Stimulated activated CD4-positive, alpha-beta T cell treated with anti-CD3 and anti-CD28 coated beads, TNF-alpha, amount 100 ng/mL, for 4 hours (primary cell): Measurements from ENCODE around the gene LOC128125822.
A peak's percentile ranks its signal among the peaks of the same experiment; 100 is the strongest.
"Not testable (repeated sequence)": the region's sequence is repeated elsewhere in the genome, so short reads cannot be mapped to it uniquely, and the experiment has no call there.

Experiments
- DNase-seq, 3 experiments: peaks; one replicate each; pipeline ENCODE4 v3.0.0-alpha.2; 2020; ENCODE audit warnings: low read depth in 3 of 3

The LOC128125822 gene

GRCh38 chr6:63572044-63572746 lies at the start of gene LOC128125822, which contains the start of gene PTP4A1:
Gene LOC128125822, plus strand, starts transcription at chr6:63572480.
Gene PTP4A1, plus strand, starts transcription at chr6:63572480. Its CDS starts 4,401 bp downstream, at chr6:63576881.
- DNase-seq: peak; percentile 93 to 95 (median 95)

GRCh38 chr6:63522911-63523287 lies 49.4 kb upstream of the LOC128125822 start:
- not testable (repeated sequence) for DNase-seq

- DNase-seq: no peak
These were observed 48.6 kb upstream of the LOC128125822 start for GRCh38 chr6:63523630-63524029.

DNA sequence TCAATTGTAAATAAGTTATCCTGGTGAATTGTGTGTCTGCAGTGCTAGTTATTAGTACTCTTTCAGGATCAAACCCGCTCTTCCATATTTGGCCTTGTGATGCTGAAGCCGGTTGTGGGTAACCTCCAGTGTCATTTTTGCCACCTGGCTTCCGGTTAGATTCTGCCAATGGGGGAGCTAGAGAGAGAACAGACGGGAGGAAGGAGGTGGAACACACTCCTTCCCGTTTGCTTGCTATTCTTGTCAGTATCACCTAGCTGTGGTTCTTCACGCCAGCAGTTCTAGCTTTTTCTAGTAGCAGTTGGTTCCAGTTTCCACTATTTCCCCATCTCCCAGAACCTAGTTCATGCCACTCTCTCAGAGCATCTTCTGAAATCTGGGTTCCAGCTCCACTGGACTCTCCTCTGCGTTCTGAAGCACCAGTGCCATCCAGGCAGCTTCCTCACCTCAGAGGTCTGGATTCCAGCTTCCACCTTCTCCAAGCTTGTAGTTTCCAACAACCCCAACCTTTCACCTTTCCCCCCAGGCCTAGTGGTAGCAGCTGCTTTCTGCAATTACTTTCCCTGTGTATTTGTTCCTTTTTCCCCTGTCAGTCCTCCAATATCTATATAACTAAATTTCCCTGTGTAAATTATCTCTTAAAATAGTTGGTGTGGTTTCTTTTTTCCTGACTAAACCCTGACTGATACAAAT lies 46.9 kb upstream of the LOC128125822 start:
- DNase-seq: no peak

- DNase-seq: no peak
These were observed 45.3 kb upstream of the LOC128125822 start for GRCh38 chr6:63526931-63527330.

DNA sequence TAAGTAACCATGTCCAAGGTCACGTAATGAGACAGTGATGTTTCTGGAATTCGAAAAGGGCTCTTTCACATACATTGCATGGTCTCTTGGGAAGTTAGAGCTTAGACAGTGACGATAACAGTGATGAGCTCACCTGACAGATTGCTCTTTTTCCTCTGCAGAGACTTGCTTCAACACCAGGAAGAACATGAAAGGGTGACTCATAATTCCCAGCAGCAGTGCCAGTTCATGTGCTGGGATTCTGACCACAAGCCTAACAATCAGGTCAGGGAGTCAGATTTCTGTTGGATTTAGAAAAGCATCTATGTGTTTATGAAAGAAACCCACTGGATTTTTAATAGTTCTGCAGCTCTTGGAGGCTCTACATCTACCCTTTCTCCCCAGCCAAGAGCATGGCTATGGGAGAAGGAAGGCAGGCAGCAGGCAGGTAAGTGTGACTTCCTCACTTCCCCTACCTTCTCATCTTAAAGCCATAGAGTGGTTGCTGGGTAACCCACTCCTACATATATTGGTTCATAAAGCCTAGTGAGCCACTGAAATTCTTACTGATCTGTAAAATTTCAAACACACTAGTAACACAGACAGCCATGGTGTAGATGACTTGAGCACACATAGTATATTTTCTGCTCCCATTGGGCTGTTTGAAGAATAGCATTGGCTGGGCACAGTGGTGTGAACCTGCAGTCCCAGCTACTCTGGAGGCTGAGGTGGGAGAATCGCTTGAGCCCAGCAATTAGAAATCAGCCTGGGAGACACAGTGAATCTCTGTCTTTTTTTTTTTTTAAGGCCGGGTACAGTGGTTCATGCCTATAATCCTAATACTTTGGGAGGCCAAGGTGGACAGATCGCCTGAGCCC lies 44.4 kb upstream of the LOC128125822 start:
- no peak for DNase-seq

GRCh38 chr6:63529498-63529897 lies 42.8 kb upstream of the LOC128125822 start:
- DNase-seq: no peak

DNA sequence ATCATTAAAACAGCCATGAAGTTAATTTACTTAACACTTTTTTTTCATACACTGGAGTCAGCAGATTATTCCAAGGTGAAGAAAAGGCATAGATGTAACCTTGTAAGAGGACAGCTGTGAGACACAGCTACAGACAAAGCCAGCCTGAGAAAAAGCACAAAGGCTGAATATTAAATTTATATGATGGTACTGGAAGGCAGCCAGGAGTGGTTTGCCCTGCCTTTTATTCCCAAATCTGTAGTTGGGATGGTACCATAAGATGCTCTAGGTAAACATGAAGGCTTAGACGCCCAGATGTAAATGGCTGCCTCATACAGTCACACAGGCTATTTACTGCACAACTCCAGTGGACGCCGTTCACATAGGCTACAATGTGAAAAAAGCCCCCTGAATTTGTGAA lies 42.1 kb upstream of the LOC128125822 start:
- no peak for DNase-seq

DNA sequence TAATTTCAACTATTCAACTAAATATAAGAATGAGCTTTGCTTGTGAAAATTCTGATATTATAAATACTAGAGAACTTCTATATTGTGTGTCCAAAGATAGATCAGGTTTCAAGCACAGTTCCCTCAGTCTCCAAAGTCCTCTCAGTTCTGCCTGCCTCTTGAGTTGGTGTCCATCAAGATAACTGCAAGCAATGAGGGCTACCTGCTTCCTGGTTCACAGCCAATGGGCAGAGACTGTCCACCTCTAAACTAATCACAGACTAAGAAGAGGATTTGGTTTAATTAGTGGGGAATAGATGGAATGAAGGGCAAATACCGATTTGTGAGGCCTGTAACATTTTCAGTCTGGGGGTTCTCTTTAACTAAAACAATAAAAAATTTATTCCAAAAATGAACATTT lies 41.3 kb upstream of the LOC128125822 start:
- DNase-seq: no peak

- no peak for DNase-seq
These were observed 39.3 kb upstream of the LOC128125822 start for GRCh38 chr6:63533026-63533425.

DNA sequence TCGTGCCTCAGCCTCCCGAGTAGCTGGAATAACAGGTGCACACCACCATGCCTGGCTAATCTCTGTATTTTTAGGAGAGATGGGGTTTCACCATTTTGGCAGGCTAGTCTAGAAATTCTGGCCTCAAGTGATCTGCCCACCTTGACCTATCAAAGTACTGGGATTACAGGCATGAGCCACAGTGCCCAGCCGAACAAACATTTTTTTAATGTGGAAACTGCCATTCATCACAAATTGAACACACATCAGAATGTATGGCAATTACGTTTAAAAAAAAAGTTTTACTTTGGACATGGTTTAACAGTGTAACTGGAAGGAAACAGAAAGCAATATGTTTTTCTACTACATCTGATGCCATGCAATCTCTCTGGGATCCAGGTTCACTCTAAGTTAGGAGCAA lies 38.3 kb upstream of the LOC128125822 start:
- no peak for DNase-seq

DNA sequence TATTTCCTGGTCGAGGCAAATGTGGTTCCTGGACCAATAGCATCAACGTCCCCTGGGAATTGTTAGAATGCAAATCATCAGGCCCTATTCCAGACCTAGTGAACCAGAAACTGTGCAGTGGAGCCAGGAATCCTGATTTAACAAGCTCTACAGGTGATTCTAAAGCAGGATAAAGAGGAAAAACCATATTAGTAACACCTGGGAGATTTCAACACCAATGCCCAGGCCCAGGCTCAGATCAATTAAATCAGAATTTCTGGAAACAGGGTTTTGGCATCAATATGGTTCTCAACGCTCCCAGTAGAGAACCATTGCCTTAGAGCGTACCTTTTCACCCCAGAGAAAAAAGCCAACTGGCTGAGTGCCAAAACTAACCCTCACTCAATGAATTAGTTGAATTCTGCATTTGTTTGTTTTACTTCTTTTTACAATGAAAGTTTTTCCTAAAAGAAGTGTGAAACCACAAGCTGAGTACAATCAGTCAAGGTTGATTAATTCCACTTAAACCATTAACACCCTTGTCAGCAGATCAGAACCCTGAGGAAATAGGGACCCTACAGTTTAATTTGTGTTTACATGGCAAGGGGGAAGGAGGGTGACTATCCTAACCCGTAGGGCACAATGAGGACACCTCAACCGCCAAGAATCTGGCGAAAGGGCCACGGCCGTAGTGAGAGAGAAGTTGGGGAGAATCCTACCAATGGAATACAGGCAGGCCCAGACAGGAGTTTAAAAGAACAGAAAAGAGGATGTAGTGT lies 34.9 kb upstream of the LOC128125822 start:
- no peak for DNase-seq

DNA sequence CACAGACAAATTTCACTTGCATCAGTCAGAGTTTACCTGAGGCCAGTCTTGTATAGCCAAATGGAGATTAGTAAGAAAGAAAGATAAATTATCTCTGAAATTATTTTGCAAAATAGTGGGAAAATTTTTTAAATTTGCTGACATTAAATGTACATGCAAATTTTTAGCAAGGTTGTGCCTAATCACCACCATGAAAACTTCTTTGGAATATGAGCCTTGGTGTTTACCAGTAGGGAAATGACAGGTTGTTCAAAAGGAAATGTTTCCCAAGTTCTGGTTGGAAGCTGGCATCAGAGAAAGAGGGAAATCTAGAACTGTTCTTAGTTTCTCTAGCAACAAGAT lies 34.4 kb upstream of the LOC128125822 start:
- DNase-seq: no peak

GRCh38 chr6:63538550-63538949 lies 33.7 kb upstream of the LOC128125822 start:
- no peak for DNase-seq

GRCh38 chr6:63543001-63543400 lies 29.3 kb upstream of the LOC128125822 start:
- DNase-seq: no peak

DNA sequence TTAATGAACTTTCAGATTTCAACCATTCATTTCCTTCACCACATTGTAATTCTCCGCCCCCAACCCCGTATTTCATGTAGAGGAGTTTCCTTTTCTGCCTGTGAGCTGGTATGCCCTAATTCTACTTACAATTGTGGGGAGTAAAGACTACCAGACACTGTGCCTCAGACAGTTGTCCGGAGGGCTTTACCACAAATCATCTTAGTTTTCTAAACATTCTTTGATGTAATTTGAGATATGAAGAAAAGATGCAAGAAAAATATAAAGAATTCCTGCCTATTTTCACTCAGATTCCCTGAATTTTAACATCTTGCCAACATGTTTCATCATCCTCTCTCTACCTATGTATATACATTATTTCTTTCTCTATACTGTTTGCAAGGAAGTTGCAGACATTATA lies 28.3 kb upstream of the LOC128125822 start:
- no peak for DNase-seq

GRCh38 chr6:63546236-63546635 lies 26.0 kb upstream of the LOC128125822 start:
- no peak for DNase-seq

- no peak for DNase-seq
These were observed 25.6 kb upstream of the LOC128125822 start for GRCh38 chr6:63546697-63547096.

DNA sequence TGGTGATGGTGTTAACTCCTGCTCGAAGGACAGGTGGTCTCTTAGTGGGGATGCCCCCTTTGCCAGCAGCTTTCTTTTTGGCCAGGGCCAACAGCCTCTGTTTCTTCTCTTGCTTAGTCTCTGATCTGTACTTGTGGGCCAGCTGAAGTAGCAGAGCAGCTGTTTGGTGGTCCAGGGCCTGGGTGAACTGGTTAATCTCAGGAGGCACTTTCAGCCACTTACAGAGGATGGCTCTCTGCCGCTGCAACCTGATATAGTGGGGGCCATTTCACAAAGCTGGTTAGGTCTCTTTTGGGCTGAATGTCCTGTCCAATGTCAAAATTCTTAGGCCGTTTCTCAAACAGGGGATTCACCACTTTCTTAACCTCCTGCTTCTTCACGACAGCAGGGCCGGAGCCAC lies 23.2 kb upstream of the LOC128125822 start:
- DNase-seq: no peak

- DNase-seq: no peak
These were observed 19.1 kb upstream of the LOC128125822 start for GRCh38 chr6:63553208-63553607.

DNA sequence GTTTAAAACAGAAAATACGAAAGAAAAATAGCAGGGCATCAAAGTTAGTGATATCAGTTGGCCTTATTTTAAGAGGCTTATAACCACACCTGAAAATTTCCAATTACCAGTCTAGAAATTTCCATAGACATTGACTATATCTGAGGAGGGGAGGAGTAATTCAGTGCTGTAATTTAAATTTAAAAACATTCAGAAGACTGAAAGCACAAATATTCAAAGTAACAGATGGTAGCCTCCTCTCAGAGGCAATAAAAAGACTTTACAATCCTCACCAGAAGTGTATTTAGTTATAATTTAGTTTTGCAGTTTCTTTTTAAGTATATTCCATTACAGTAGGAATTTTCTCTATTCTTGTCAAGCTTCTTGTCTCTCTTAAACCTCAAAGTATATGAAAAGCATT lies 18.4 kb upstream of the LOC128125822 start:
- no peak for DNase-seq

DNA sequence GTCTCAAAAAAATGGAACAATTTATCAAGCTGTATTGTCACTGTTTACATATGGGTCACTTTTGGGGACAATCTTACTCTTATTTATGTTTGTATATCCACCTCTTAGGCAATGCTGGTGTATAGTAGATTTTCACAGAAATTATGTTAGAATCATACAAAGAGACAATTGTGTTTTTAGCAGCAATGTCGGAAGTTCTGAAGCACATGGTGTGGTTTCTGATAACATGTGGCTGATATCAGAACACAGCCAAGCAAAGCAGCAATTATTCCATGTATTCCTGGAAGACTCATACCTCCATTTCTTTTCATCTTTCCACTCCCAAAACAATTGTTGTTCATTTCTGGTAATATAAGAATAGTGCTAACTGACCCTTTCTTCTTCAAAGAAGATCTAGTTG lies 17.5 kb upstream of the LOC128125822 start:
- DNase-seq: no peak
